Sigmoid colon (tissue), 7 donors: Measurements from ENCODE around the gene AVP. TPM values are rescaled to one million over a fixed set of nuclear protein-coding genes. Genes with fewer than 3 reads are reported as not detected.

Experiments used
- DNase-seq: peaks from one replicate; pipeline ENCODE4 v3.0.0-alpha.2; 2019
- H3K27ac ChIP-seq, 4 donors: fragments of 200-600 bp; sonication (generic); one replicate each; pipeline ENCODE4 v1.5.1; 2016 to 2019; ENCODE audit warnings: mild to moderate bottlenecking in 1 of 4
- H3K27me3 ChIP-seq, 3 donors: fragments of 200-600 bp; sonication (generic); one replicate each; pipeline ENCODE4 v1.5.1; 2019; ENCODE audit warnings: mild to moderate bottlenecking in 1 of 3
- H3K36me3 ChIP-seq, 4 donors: fragments of 200-600 bp; sonication (generic); one replicate each; pipeline ENCODE4 v1.5.1; 2016 to 2019
- H3K4me1 ChIP-seq, 4 donors: fragments of 200-600 bp; sonication (generic); one replicate each; pipeline ENCODE4 v1.5.1; 2017 to 2019
- H3K4me3 ChIP-seq, 4 donors: fragments of 200-600 bp; sonication (generic); one replicate each; pipeline ENCODE4 v1.5.1; 2017 to 2019; ENCODE audit warnings: mild to moderate bottlenecking in 2 of 4, moderate library complexity in 1 of 4
- H3K9me3 ChIP-seq, 4 donors: fragments of 200-600 bp in 3 of 4; sonication (generic) in 3 of 4; one replicate each; pipeline versions ENCODE4 v1.5.1 to v1.6.1; 2013 to 2019
- CTCF ChIP-seq, 4 experiments: fragments of 450-650 bp in 3 of 4; fragments of 200-600 bp in 1 of 4; IDR thresholded peaks; one replicate each; pipeline ENCODE4 v1.5.1; 2016 to 2019; ENCODE audit warnings: antibody characterized with exemption in 4 of 4, mild to moderate bottlenecking in 3 of 4, moderate library complexity in 2 of 4
- EP300 ChIP-seq, 4 donors: sonication (generic); formaldehyde crosslinking; IDR thresholded peaks; one replicate each; pipeline ENCODE4 v1.6.1; 2017; ENCODE audit warnings: antibody characterized with exemption in 4 of 4
- POLR2A ChIP-seq, 2 donors: fragments of 450-650 bp; IDR thresholded peaks; one replicate each; pipeline ENCODE4 v1.6.1; 2016; ENCODE audit warnings: antibody characterized with exemption in 2 of 2, mild to moderate bottlenecking in 2 of 2, moderate library complexity in 2 of 2
- POLR2AphosphoS5 ChIP-seq, 4 donors: sonication (generic); formaldehyde crosslinking; IDR thresholded peaks; one replicate each; pipeline ENCODE4 v1.6.1; 2017; ENCODE audit warnings: antibody characterized with exemption in 4 of 4
- WGBS, 2 donors: extraction: QIAGEN DNeasy Blood & Tissue Kit; methylation state at CpG; one replicate each; pipeline ENCODE4 v1.1.7; 2013; 5-methylcytosine and 5-hydroxymethylcytosine counted together
- intact Hi-C: fragments of 100-400 bp; cut with DNase I; formaldehyde crosslinking; loops from one replicate; pipeline ENCODE4 v1.15.1; 2023
- polyA plus RNA-seq, 3 donors: library from polyadenylated mRNA; stranded (reverse); fragments of 200-250 nt; gene quantifications; one replicate each; pipeline ENCODE4 v1.2.3, GENCODE V29; 2013
- total RNA-seq, 4 donors: library from RNA; depleted of rRNA; stranded (reverse); fragments of >200 nt; gene quantifications; one replicate each; pipeline ENCODE4 v1.1.0, GENCODE V29; 2016
- donor health status: healthy with polysubstance abuse.
- donor health status: Bipolar disorder and iron deficiency.
- donor health status: healthy.

Gene AVP
- total and polyA plus RNA-seq, 7 donors: not detected

DNA sequence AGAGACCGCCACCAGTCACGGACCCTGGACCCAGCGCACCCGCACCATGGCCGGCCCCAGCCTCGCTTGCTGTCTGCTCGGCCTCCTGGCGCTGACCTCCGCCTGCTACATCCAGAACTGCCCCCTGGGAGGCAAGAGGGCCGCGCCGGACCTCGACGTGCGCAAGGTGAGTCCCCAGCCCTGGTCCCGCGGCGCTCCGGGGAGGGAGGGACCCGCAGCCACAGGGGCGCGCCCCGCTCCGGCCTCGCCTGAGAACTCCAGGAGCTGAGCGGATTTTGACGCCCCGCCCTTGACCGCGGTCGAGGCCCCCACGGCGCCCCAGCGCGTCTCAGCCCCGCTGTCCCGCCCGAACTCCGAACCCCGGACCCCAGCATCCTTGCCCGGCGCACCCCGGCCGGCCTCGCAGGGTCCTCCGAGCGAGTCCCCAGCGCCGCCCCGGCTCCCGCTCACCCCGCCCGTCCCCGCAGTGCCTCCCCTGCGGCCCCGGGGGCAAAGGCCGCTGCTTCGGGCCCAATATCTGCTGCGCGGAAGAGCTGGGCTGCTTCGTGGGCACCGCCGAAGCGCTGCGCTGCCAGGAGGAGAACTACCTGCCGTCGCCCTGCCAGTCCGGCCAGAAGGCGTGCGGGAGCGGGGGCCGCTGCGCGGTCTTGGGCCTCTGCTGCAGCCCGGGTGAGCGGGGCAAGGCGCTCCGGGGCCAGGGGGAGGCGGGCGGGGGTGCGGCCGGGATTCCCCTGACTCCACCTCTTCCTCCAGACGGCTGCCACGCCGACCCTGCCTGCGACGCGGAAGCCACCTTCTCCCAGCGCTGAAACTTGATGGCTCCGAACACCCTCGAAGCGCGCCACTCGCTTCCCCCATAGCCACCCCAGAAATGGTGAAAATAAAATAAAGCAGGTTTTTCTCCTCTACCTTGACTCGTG lies 12.7 kb downstream of the AVP start, which contains the start of gene OXT:
Gene OXT (plus strand): TSS at position 11 of the 920 bp plus-strand sequence. CDS start 36 bp downstream, at position 47.
- Histone ChIP-seq H3K27ac (peak within 1 kb of the TSS in 1 of 4 donors; percentile 4), H3K36me3 (no peaks in the 10 kb centered on the region), H3K27me3 (peaks cover 19 to 34% (median 30%) of the 10 kb centered on the region in 3 donors), H3K9me3 (no peaks in the 10 kb centered on the region), H3K4me1 (peaks cover 0 to 13% (median 11%) of the 10 kb centered on the region in 4 donors), H3K4me3 (peak within 1 kb of the TSS; percentile 25 to 54 (median 48))
- TF ChIP-seq POLR2A (IDR thresholded peaks at IDR 0.05) (no peak), EP300 (IDR thresholded peaks at IDR 0.05) (no peak), POLR2AphosphoS5 (IDR thresholded peaks at IDR 0.05) (no peak), CTCF (IDR thresholded peaks at IDR 0.05) (no peak)
- intact Hi-C loops: no loop called here
- DNase-seq: no peak
- 8 to 11% methylated on average over 95 of the region's 95 CpGs for WGBS, 2 donors

DNA sequence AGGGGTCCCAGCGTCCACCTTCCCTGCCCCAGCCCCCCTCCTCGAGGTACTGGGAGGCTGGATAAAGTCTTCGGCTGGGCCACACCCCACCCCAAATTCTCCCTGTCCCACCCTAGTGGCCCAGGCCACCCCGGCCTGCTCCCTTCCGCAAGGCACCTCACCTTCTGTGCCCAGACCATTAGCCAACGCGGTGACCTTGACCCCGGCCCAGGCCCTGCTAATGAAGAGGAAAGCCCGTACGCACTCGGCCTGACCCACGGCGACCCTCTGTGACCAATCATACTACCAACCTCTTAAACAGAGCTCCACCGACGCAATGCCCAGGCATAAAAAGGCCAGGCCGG lies 13.3 kb downstream of the AVP start:
- peaks cover 0 to 13% (median 11%) of the 10 kb centered on the region in 4 donors for H3K4me1 ChIP-seq
- H3K36me3 ChIP-seq: no peaks in the 10 kb centered on the region
- intact Hi-C loops: no loop called here
- TF ChIP-seq POLR2AphosphoS5 (IDR thresholded peaks at IDR 0.05): no peak
- no peak for TF ChIP-seq CTCF (IDR thresholded peaks at IDR 0.05)
- no peak for TF ChIP-seq POLR2A (IDR thresholded peaks at IDR 0.05)
- no peak for TF ChIP-seq EP300 (IDR thresholded peaks at IDR 0.05)
- WGBS, 2 donors: 75 to 77% methylated on average over 16 of the region's 16 CpGs
- H3K4me3 ChIP-seq: peak overlapping the region; percentile 25 to 54 (median 48)
- H3K27ac ChIP-seq: no peak overlapping the region
- peaks cover 19 to 34% (median 30%) of the 10 kb centered on the region in 3 donors for H3K27me3 ChIP-seq
- no peak for DNase-seq
- no peaks in the 10 kb centered on the region for H3K9me3 ChIP-seq

GRCh38 chr20:3070725-3071124 lies 13.8 kb downstream of the AVP start:
- H3K27ac ChIP-seq: no peak overlapping the region
- 36 to 82% methylated on average over 4 of the region's 4 CpGs for WGBS, 2 donors
- H3K36me3 ChIP-seq: no peaks in the 10 kb centered on the region
- H3K4me1 ChIP-seq: peaks cover 0 to 13% (median 11%) of the 10 kb centered on the region in 4 donors
- H3K4me3 ChIP-seq: no peak overlapping the region
- intact Hi-C loops: no loop called here
- TF ChIP-seq POLR2A (IDR thresholded peaks at IDR 0.05) (no peak), EP300 (IDR thresholded peaks at IDR 0.05) (no peak), POLR2AphosphoS5 (IDR thresholded peaks at IDR 0.05) (no peak), CTCF (IDR thresholded peaks at IDR 0.05) (no peak)
- no peak for DNase-seq
- H3K9me3 ChIP-seq: no peaks in the 10 kb centered on the region
- peaks cover 19 to 34% (median 30%) of the 10 kb centered on the region in 3 donors for H3K27me3 ChIP-seq

DNA sequence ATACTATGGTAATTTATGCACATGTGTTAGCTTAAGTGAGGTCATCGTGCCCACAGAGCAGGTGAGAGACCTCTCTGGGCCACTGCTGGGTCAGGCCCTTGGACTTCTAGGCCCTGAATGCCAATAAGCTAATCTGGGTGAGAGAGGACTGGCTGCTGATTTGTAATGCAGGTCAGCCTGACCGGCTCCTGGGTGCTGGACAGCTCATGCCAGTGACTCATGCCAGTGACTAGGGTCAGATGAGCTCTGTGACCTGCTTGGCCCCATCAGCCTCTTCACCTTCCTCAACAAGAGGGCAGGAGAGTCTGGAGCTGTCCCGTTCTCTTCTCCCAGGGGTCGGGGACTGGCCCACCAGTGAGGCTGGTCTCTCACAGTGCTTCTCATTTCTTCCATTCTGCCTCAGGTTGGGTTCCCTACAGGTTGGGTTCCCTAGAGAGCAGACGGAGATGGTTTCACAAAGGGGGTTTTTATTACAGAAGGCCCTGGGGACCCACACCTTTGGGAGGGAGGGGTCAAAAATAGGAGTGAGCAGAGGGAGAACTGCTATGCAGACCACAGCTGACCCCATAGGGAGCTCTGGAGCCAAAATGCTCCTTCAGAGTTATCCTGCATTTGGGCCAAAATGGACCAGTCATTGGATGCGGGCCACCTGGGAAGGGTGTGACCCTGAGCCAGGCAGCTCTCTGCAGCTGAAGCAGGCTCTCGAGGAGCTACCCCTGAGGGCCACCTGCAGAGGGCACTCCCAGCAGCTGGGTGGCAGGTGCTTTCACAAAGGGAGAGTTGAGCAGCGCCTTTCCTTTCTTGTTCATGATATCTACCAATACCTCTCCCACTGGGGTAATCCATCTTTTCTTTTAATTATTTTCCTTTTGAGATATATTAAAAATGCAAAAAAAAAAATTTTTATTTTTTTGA lies 15.3 kb downstream of the AVP start:
- no peak for TF ChIP-seq CTCF (IDR thresholded peaks at IDR 0.05)
- TF ChIP-seq POLR2A (IDR thresholded peaks at IDR 0.05): no peak
- no peak for TF ChIP-seq POLR2AphosphoS5 (IDR thresholded peaks at IDR 0.05)
- no peak for TF ChIP-seq EP300 (IDR thresholded peaks at IDR 0.05)
- Histone ChIP-seq H3K36me3 (no peaks in the 10 kb centered on the region), H3K4me1 (peaks cover 0 to 13% (median 11%) of the 10 kb centered on the region in 4 donors), H3K27ac (no peak overlapping the region), H3K27me3 (peaks cover 19 to 34% (median 30%) of the 10 kb centered on the region in 3 donors), H3K4me3 (no peak overlapping the region), H3K9me3 (no peaks in the 10 kb centered on the region)
- WGBS, 2 donors: 62 to 80% methylated on average over 8 of the region's 8 CpGs
- intact Hi-C loops: no loop called here
- no peak for DNase-seq
